K562 (cell line): ENCODE measurements around the gene SAMD10. TPM values are rescaled to one million over a fixed set of nuclear protein-coding genes. Genes with fewer than 3 reads are reported as not detected.
A peak's percentile ranks its signal among the peaks of the same experiment; 100 is the strongest.

ENCODE experiments used
- ADNP ChIP-seq: fragments of 200-800 bp; sonication (Bioruptor generic); IDR thresholded peaks from 2 replicates; pipeline ENCODE4 v1.6.1; 2016; ENCODE audit warnings: missing genetic modification characterization, missing compliant biosample characterization
- KLF13 ChIP-seq: fragments of 450-650 bp; IDR thresholded peaks from 2 replicates; pipeline ENCODE4 v1.6.1; 2016; ENCODE audit warnings: missing genetic modification characterization, low read depth, mild to moderate bottlenecking, missing compliant biosample characterization, moderate library complexity, borderline replicate concordance
- MAFG ChIP-seq: fragments of 450-650 bp; conservative IDR thresholded peaks from 2 replicates; pipeline ENCODE4 v1.6.1; 2016; ENCODE audit warnings: missing genetic modification characterization, missing compliant biosample characterization
- NFIC ChIP-seq: fragments of 450-650 bp; IDR thresholded peaks from 2 replicates; pipeline ENCODE4 v1.6.1; 2017; ENCODE audit warnings: mild to moderate bottlenecking, inconsistent platforms
- NR2C2 ChIP-seq, 2 experiments: fragments of 200-800 bp in 1 of 2; sonication (Bioruptor generic) in 1 of 2; sonication (generic) in 1 of 2; formaldehyde crosslinking in 1 of 2; IDR thresholded peaks; 2 replicates each; pipeline versions ENCODE4 v1.6.1 to v1.8.0; 2016 to 2022; ENCODE audit warnings: mild to moderate bottlenecking in 1 of 2, missing compliant biosample characterization in 1 of 2, missing genetic modification characterization in 1 of 2, missing genetic modification reagents in 1 of 2
- RERE ChIP-seq: sonication (generic); formaldehyde crosslinking; IDR thresholded peaks from 2 replicates; pipeline ENCODE4 v1.8.0; 2023; ENCODE audit warnings: missing genetic modification reagents, mild to moderate bottlenecking, borderline replicate concordance
- SP1 ChIP-seq: sonication (generic); formaldehyde crosslinking; IDR thresholded peaks from 2 replicates; pipeline ENCODE4 v1.8.1; 2022; ENCODE audit warnings: mild to moderate bottlenecking, missing genetic modification reagents
- SREBF2 ChIP-seq: sonication (generic); formaldehyde crosslinking; IDR thresholded peaks from 2 replicates; pipeline ENCODE4 v1.4.0; 2020; ENCODE audit warnings: mild to moderate bottlenecking, missing genetic modification reagents
- TCF7 ChIP-seq: sonication (generic); IDR thresholded peaks from 2 replicates; pipeline ENCODE4 v1.6.1; 2016; ENCODE audit warnings: antibody characterized with exemption, borderline replicate concordance
- THAP12 ChIP-seq: fragments of 250-450 bp; sonication (Bioruptor Pico); IDR thresholded peaks from 2 replicates; pipeline ENCODE4 v1.9.0; 2021; ENCODE audit warnings: mild to moderate bottlenecking, inconsistent platforms
- THAP7 ChIP-seq: fragments of 250-450 bp; sonication (Bioruptor Pico); IDR thresholded peaks from 2 replicates; pipeline ENCODE4 v1.5.0; 2021
- VEZF1 ChIP-seq: fragments of 200-800 bp; sonication (Bioruptor generic); IDR thresholded peaks from 2 replicates; pipeline ENCODE4 v1.6.1; 2017; ENCODE audit warnings: missing genetic modification characterization, missing compliant biosample characterization
- ZNF217 ChIP-seq: sonication (generic); formaldehyde crosslinking; IDR thresholded peaks from 2 replicates; pipeline ENCODE4 v1.8.0; 2022; ENCODE audit warnings: mild to moderate bottlenecking, missing genetic modification reagents
- polyA plus RNA-seq, 8 experiments: library from polyadenylated mRNA; depleted of rRNA in 4 of 8; stranded (reverse) in 5 of 8; unstranded in 3 of 8; fragments of >200 nt; fragmentation: Nextera tagmentation in 2 of 8; fragmentation: Illumina TruSeq in 1 of 8; extraction: Ambion mirVana in 2 of 8; extraction: Trizol in 1 of 8; gene quantifications; 2 replicates each; pipeline versions ENCODE4 v1.2.1 to v1.2.3, GENCODE V29; 2011 to 2014; ENCODE audit warnings: inconsistent platforms in 1 of 8, missing spikeins in 1 of 8
- total RNA-seq, 7 experiments: library from RNA; depleted of rRNA in 6 of 7; stranded (reverse); fragments of >200 nt in 6 of 7; fragmentation: Illumina TruSeq in 2 of 7; extraction: Trizol in 2 of 7; gene quantifications; 2 replicates each; pipeline versions ENCODE4 v1.2.1 to v1.2.3, GENCODE V29; 2011 to 2021; ENCODE audit warnings: low replicate concordance in 1 of 7

SAMD10 gene
- total and polyA plus RNA-seq, 9 of the 15 experiments (the other 6 are each of a cell fraction or from before 2014, with no cell fraction given), result 0.37 to 15.2 (median 4.8) TPM

- no peak for TF ChIP-seq RERE (CRISPR knock-in tag)
- TF ChIP-seq NR2C2 (CRISPR knock-in tag; IDR thresholded peaks at IDR 0.05), result peak; percentile 67; the same call in 1 of the 2 replicates
- TF ChIP-seq NR2C2 (tag; IDR thresholded peaks at IDR 0.05), result no peak
- no peak for TF ChIP-seq THAP7 (CRISPR knock-in tag)
- TF ChIP-seq TCF7, result peak; percentile 75; the same call in 1 of the 2 replicates
- peak; percentile 80 for TF ChIP-seq SP1 (CRISPR knock-in tag)
- TF ChIP-seq MAFG (tag), result no peak
- peak; percentile 64 for TF ChIP-seq VEZF1 (CRISPR knock-in tag)
- 0 out of 2 replicates have a peak, but pooled peaks have one; percentile 36 for TF ChIP-seq THAP12 (CRISPR knock-in tag)
- TF ChIP-seq NFIC, result peak; percentile 34
- TF ChIP-seq KLF13, result peak; percentile 33; the same call in 1 of the 2 replicates
- no peak for TF ChIP-seq ADNP (tag)
- no peak for TF ChIP-seq SREBF2 (CRISPR knock-in tag)
- TF ChIP-seq ZNF217 (CRISPR knock-in tag), result no peak
These were observed 5.6 kb downstream of the SAMD10 start (continued) for GRCh38 chr20:63973636-63974401.
